Lung (tissue), 12 donors: ENCODE results near the gene GPC5. TPM values are rescaled to one million over a fixed set of nuclear protein-coding genes. Genes with fewer than 3 reads are reported as not detected.
A peak's percentile ranks its signal among the peaks of the same experiment; 100 is the strongest.

Source experiments
- ATAC-seq: fragments of 200-7000 bp; cut with Tn5 transposase; one replicate; pipeline ENCODE4 v1.9.1; 2020; ENCODE audit warnings: moderate number of reproducible peaks; ENCODE audit not compliant: insufficient read depth, low FRiP score
- DNase-seq, 3 donors: peaks; one replicate each; pipeline ENCODE4 v3.0.0-alpha.2; 2013 to 2017
- H3K27ac ChIP-seq, 2 donors: one replicate each; pipeline ENCODE4 v1.5.1; 2013; ENCODE audit warnings: mild to moderate bottlenecking in 2 of 2, moderate library complexity in 2 of 2, control low read depth in 1 of 2, inconsistent platforms in 1 of 2, low read depth in 1 of 2, low read length in 1 of 2
- H3K27me3 ChIP-seq, 3 donors: one replicate each; pipeline ENCODE4 v1.5.1; 2013; ENCODE audit warnings: low read length in 2 of 3; ENCODE audit not compliant: control insufficient read depth in 3 of 3, insufficient read depth in 3 of 3
- H3K36me3 ChIP-seq, 4 donors: one replicate each; pipeline ENCODE4 v1.5.1; 2013; ENCODE audit warnings: low read length in 4 of 4, mild to moderate bottlenecking in 1 of 4, moderate library complexity in 1 of 4; ENCODE audit not compliant: control insufficient read depth in 4 of 4, insufficient read depth in 4 of 4
- H3K4me1 ChIP-seq, 5 donors: one replicate each; pipeline ENCODE4 v1.5.1; 2013; ENCODE audit warnings: low read length in 5 of 5, mild to moderate bottlenecking in 2 of 5, moderate library complexity in 1 of 5; ENCODE audit not compliant: control insufficient read depth in 5 of 5, insufficient read depth in 5 of 5
- H3K4me3 ChIP-seq: one replicate; pipeline ENCODE4 v1.5.1; 2013; ENCODE audit warnings: mild to moderate bottlenecking, control low read depth, moderate library complexity
- H3K9ac ChIP-seq, 2 donors: one replicate each; pipeline ENCODE4 v1.5.1; 2013; ENCODE audit warnings: low read length in 2 of 2, control low read depth in 1 of 2; ENCODE audit not compliant: insufficient read depth in 1 of 2
- H3K9me3 ChIP-seq, 4 donors: one replicate each; pipeline ENCODE4 v1.5.1; 2013; ENCODE audit warnings: low read length in 3 of 4, mild to moderate bottlenecking in 1 of 4, moderate library complexity in 1 of 4; ENCODE audit not compliant: control insufficient read depth in 4 of 4, insufficient read depth in 3 of 4
- whole genome bisulfite sequencing, 2 donors: extraction: QIAGEN DNeasy Blood & Tissue Kit; methylation state at CpG; one replicate each; pipeline ENCODE4 v1.1.7; 2013; 5-methylcytosine and 5-hydroxymethylcytosine counted together
- polyA plus RNA-seq, 2 donors: library from polyadenylated mRNA; stranded (reverse); fragments of 200-250 nt; gene quantifications; one replicate each; pipeline ENCODE4 v1.2.1, GENCODE V29; 2013
- total RNA-seq, 2 donors: library from RNA; depleted of rRNA in 1 of 2; stranded (reverse); fragments of >200 nt in 1 of 2; gene quantifications; one replicate each; pipeline ENCODE4 v1.2.1, GENCODE V29; 2014 to 2021
- TF ChIP-seq, protein P1 (sequence below): IDR thresholded peaks from 2 replicates; pipeline ENCODE4 v1.5.1; 2012; ENCODE audit warnings: mild to moderate bottlenecking; ENCODE audit errors: control extremely low read depth, extremely low read depth
- donor health status: control.
- donor health status: control.
- donor health status: Bipolar disorder and iron deficiency.
- donor health status: healthy.
- donor health status: DM: yes; HTN: yes; CAD: no.

Gene GPC5
- total and polyA plus RNA-seq, 4 donors = 0.55 to 37.3 (median 4.4) TPM

DNA sequence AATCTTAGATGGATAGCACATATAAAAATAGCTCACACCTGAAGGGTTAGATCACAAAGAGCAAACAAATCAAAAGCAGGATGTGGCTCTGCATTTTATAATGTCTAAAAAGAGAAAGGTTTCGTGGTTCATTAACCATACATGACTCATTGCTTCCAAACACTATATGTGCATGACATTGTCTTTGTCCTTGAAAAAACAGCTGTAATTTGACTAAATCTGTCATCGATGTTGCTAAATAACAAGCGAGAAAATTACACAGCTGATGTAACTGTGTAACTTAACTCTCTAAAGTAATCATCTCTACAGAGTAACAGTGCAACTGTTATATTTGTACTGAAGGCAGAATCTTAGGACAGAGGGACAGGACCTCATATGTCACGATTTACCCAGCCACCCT is 1445.1 kb downstream of the GPC5 start:
- Histone ChIP-seq H3K9ac (no peak overlapping the region), H3K4me3 (no peak overlapping the region), H3K9me3 (no peaks in the 10 kb centered on the region), H3K27me3 (no peaks in the 10 kb centered on the region), H3K4me1 (no peaks in the 10 kb centered on the region), H3K27ac (no peak overlapping the region), H3K36me3 (no peaks in the 10 kb centered on the region)
- TF ChIP-seq, protein P1, sequence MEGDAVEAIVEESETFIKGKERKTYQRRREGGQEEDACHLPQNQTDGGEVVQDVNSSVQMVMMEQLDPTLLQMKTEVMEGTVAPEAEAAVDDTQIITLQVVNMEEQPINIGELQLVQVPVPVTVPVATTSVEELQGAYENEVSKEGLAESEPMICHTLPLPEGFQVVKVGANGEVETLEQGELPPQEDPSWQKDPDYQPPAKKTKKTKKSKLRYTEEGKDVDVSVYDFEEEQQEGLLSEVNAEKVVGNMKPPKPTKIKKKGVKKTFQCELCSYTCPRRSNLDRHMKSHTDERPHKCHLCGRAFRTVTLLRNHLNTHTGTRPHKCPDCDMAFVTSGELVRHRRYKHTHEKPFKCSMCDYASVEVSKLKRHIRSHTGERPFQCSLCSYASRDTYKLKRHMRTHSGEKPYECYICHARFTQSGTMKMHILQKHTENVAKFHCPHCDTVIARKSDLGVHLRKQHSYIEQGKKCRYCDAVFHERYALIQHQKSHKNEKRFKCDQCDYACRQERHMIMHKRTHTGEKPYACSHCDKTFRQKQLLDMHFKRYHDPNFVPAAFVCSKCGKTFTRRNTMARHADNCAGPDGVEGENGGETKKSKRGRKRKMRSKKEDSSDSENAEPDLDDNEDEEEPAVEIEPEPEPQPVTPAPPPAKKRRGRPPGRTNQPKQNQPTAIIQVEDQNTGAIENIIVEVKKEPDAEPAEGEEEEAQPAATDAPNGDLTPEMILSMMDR = no peak
- DNase-seq = peak in 2 of 3 donors; percentile 19 to 43
- ATAC-seq = no peak
- WGBS, 2 donors = 52 to 71% methylated on average over 4 of the region's 4 CpGs

DNA sequence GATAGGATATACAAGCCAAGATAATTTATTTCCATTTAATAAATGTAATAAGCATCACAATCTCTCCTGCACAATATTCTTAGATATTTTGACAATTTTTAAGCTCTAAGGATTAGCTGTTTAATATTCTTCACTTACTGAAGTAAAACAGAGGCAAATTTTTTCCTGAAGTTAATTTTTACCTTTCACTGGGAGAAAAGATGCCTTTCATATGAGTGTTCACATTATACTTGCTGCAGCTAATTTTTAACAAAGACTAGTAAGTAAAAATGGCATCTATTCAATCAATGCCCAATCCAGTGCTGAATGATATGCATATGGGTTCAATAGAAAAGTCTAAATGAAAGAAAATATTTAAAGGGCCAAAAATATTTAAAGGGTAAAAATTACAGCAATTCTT is 1451.0 kb downstream of the GPC5 start:
- no peak overlapping the region for H3K4me3 ChIP-seq
- ATAC-seq = no peak
- no peak overlapping the region for H3K27ac ChIP-seq
- TF ChIP-seq, protein P1 = no peak
- no peak for DNase-seq
- H3K27me3 ChIP-seq = no peaks in the 10 kb centered on the region
- H3K4me1 ChIP-seq = no peaks in the 10 kb centered on the region
- no peaks in the 10 kb centered on the region for H3K36me3 ChIP-seq
- no peak overlapping the region for H3K9ac ChIP-seq
- no peaks in the 10 kb centered on the region for H3K9me3 ChIP-seq

DNA sequence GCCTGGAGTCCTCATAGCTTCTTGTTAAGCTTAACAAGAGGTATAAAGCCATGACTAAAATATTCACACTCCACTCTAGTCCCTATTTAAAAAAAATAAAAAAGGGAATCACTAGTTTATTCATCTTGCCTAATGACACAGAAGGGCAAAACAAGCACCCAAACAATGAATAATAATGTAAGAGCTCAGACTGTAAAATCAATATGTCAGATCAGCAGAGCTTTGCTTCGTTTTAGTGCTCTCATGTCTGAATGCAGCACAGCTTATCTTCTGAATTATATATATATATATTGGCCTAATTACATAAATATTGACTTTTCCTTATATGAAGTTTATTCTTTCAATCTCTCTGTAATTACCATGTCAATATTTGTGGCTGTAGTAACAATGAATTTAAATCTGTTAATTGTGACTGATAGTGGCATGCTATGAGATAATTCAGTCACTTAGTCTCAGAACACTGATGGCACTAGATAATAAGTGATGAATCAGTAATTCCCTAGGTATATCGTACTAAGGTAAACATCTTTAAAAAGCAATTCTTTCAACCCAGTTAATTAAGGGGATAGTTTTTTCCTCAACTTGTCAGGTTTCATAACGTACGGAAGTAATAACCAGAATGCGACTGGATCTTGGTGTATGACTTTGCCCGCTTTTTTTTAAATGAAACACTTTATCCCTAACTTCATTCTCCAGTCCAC is 1466.3 kb downstream of the GPC5 start:
- H3K27ac ChIP-seq = no peak overlapping the region
- 82 to 84% methylated on average over 6 of the region's 6 CpGs for WGBS, 2 donors

More for the DNA sequence above, 1466.3 kb downstream of the GPC5 start:
- no peaks in the 10 kb centered on the region for H3K4me1 ChIP-seq
- no peaks in the 10 kb centered on the region for H3K27me3 ChIP-seq
- TF ChIP-seq, protein P1 = no peak
- no peak overlapping the region for H3K4me3 ChIP-seq
- no peaks in the 10 kb centered on the region for H3K9me3 ChIP-seq
- no peaks in the 10 kb centered on the region for H3K36me3 ChIP-seq
- ATAC-seq = no peak
- no peak overlapping the region for H3K9ac ChIP-seq
- no peak for DNase-seq
